ENCODE data around the gene EFL1. TPM values are rescaled to one million over a fixed set of nuclear protein-coding genes. Genes with fewer than 3 reads are reported as not detected.
"Not testable (repeated sequence)": the region's sequence is repeated elsewhere in the genome, so short reads cannot be mapped to it uniquely, and the experiment has no call there.

EFL1 gene
- total RNA-seq, 1 donor from 2014 or later, result 17.2 TPM

DNA sequence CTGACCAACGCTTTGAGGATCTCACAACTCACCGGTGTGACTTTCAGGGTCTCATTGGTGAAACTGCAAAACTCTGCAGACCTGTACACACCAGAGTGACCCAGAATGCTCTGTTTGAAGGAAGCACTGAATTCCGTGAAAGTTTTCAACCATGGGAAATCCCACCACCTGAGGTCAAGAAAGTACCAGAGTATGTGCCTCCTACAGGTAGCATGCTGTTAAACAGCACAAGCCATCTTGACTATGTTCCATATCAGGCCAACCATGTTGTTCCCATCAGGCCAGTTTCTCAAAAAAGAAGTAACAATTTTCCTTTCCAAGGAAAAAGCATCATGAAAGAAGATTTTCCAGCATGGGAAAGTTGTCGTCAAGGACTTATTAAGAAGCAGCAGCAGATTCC is 19.9 kb upstream of the EFL1 start:
- not testable (repeated sequence) for H3K4me1 Mint-ChIP-seq (ENCODE audit: low read depth, unreplicated experiment); H3K9me3 Mint-ChIP-seq (ENCODE audit: unreplicated experiment); H3K27me3 Mint-ChIP-seq (ENCODE audit: unreplicated experiment); H3K36me3 Mint-ChIP-seq (ENCODE audit: unreplicated experiment); DNase-seq; H3K27ac Mint-ChIP-seq (ENCODE audit: unreplicated experiment); H3K4me3 Mint-ChIP-seq (ENCODE audit: unreplicated experiment)

DNA sequence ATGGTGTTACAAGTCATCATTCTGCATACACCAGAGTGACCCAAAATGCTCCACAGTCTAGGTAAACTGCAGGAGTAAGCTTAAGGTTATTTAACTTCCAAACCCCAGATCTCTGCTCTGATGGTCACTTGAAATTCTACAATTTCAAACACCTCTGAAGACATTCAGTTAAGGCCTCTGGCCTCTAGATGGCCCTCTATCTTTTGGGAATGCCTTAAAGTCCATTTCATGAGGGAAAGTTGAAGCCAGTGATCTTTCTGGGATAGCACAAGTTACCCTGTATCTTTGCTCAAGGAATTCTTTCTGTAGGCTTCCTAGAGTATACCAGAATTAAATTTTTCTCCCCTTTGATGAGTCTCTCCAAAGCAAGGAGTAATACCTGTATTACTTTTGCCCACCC is 18.7 kb upstream of the EFL1 start:
- not testable (repeated sequence) for H3K27me3 Mint-ChIP-seq (ENCODE audit: unreplicated experiment); H3K36me3 Mint-ChIP-seq (ENCODE audit: unreplicated experiment); H3K27ac Mint-ChIP-seq (ENCODE audit: unreplicated experiment); H3K4me3 Mint-ChIP-seq (ENCODE audit: unreplicated experiment); H3K4me1 Mint-ChIP-seq (ENCODE audit: low read depth, unreplicated experiment); DNase-seq; H3K9me3 Mint-ChIP-seq (ENCODE audit: unreplicated experiment)
- TF ChIP-seq, protein P1, sequence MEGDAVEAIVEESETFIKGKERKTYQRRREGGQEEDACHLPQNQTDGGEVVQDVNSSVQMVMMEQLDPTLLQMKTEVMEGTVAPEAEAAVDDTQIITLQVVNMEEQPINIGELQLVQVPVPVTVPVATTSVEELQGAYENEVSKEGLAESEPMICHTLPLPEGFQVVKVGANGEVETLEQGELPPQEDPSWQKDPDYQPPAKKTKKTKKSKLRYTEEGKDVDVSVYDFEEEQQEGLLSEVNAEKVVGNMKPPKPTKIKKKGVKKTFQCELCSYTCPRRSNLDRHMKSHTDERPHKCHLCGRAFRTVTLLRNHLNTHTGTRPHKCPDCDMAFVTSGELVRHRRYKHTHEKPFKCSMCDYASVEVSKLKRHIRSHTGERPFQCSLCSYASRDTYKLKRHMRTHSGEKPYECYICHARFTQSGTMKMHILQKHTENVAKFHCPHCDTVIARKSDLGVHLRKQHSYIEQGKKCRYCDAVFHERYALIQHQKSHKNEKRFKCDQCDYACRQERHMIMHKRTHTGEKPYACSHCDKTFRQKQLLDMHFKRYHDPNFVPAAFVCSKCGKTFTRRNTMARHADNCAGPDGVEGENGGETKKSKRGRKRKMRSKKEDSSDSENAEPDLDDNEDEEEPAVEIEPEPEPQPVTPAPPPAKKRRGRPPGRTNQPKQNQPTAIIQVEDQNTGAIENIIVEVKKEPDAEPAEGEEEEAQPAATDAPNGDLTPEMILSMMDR (IDR thresholded peaks at IDR 0.05; ENCODE audit: partially characterized antibody, unreplicated experiment), result peak; percentile 26

DNA sequence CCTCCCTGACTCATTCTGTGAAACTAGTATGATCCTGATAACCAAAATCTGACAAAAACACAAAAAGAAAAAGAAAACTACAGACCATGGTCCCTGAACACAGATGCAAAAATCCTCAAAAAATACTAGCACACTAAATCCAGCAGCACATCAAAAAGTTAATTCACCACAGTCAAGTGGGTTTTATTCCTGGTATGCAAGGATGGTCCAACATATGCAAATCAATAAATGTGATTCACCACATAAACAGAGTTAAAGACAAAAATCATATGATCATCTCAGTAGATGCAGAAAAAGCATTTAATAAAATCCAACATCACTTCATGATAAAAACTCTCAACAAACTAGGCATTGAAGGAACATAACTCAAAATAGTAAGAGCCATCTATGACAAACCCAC is 12.9 kb upstream of the EFL1 start:
- H3K27me3 Mint-ChIP-seq (ENCODE audit: unreplicated experiment), result peaks cover 2% of the 10 kb centered on the region
- H3K36me3 Mint-ChIP-seq (ENCODE audit: unreplicated experiment), result peaks cover 18% of the 10 kb centered on the region
- no peak overlapping the region for H3K4me3 Mint-ChIP-seq (ENCODE audit: unreplicated experiment)
- DNase-seq, result no peak
- H3K27ac Mint-ChIP-seq (ENCODE audit: unreplicated experiment), result no peak overlapping the region
- peaks cover 2% of the 10 kb centered on the region for H3K9me3 Mint-ChIP-seq (ENCODE audit: unreplicated experiment)
- H3K4me1 Mint-ChIP-seq (ENCODE audit: low read depth, unreplicated experiment), result no peaks in the 10 kb centered on the region
- TF ChIP-seq, protein P1 (IDR thresholded peaks at IDR 0.05; ENCODE audit: partially characterized antibody, unreplicated experiment), result no peak

DNA sequence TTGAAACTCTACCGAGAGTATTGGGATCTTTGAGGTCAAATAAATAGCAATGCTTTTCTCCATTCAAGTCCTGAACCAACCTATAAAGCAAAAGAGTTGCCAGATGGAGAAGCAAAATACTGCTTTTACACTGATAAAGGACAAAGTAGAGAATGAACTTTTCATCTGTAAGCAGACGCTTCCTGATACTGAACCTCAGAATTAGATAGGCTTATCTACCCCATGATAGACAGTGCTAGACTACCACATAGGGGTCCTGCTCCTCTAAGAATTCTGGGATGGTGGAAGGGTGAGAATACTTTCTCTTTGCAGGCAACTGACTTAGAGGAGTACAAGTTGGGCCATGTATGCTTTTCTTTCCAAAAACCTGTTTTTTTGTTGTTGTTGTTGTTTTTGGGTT is 9.6 kb upstream of the EFL1 start:
- no peak overlapping the region for H3K27ac Mint-ChIP-seq (ENCODE audit: unreplicated experiment)
- H3K4me1 Mint-ChIP-seq (ENCODE audit: low read depth, unreplicated experiment), result no peaks in the 10 kb centered on the region
- peaks cover 18% of the 10 kb centered on the region for H3K36me3 Mint-ChIP-seq (ENCODE audit: unreplicated experiment)
- TF ChIP-seq, protein P1 (IDR thresholded peaks at IDR 0.05; ENCODE audit: partially characterized antibody, unreplicated experiment), result no peak
- H3K27me3 Mint-ChIP-seq (ENCODE audit: unreplicated experiment), result peaks cover 2% of the 10 kb centered on the region
- DNase-seq, result no peak
- no peak overlapping the region for H3K4me3 Mint-ChIP-seq (ENCODE audit: unreplicated experiment)
- peaks cover 2% of the 10 kb centered on the region for H3K9me3 Mint-ChIP-seq (ENCODE audit: unreplicated experiment)

DNA sequence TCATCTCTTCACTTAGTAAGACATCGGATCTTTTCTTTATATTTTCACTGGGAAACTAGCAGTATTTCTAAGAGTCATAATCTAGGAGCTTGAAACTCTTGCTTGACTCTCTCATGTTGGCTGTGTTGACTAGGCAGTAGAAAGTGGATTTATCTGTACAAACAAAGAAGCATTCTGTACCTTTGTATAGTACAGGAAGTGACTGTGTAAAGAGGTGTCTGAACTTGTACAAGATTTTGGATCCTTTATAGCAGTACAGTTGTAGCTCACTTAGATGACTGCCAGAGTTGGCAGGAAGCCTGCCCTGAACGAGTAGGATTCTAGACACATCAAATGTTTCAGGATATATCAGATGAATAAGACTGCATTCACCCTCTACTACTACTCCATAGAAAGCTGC is 5.9 kb upstream of the EFL1 start:
- H3K9me3 Mint-ChIP-seq (ENCODE audit: unreplicated experiment); H3K36me3 Mint-ChIP-seq (ENCODE audit: unreplicated experiment); H3K27me3 Mint-ChIP-seq (ENCODE audit: unreplicated experiment); DNase-seq; H3K4me3 Mint-ChIP-seq (ENCODE audit: unreplicated experiment); H3K4me1 Mint-ChIP-seq (ENCODE audit: low read depth, unreplicated experiment); H3K27ac Mint-ChIP-seq (ENCODE audit: unreplicated experiment): not testable (repeated sequence)

DNA sequence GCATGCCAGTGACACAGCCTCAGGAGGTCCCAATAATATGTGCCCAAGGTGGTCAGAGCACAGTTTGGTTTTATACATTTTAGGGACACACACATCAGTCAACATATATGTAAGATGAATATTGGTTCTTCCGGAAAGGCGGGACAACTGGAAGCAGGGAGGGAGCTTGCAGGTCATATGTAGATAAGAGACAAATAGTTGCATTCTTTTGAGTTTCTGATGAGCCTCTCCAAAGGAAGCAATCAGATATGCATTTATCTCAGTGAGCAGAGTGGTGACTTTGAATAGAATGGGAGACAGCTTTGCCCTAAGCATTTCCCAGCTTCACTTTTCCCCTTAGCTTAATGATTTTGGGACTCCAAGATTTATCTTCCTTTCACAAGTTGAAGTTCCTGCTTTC is 4.6 kb upstream of the EFL1 start:
- H3K4me3 Mint-ChIP-seq (ENCODE audit: unreplicated experiment); H3K27ac Mint-ChIP-seq (ENCODE audit: unreplicated experiment); H3K36me3 Mint-ChIP-seq (ENCODE audit: unreplicated experiment): not testable (repeated sequence)

DNA sequence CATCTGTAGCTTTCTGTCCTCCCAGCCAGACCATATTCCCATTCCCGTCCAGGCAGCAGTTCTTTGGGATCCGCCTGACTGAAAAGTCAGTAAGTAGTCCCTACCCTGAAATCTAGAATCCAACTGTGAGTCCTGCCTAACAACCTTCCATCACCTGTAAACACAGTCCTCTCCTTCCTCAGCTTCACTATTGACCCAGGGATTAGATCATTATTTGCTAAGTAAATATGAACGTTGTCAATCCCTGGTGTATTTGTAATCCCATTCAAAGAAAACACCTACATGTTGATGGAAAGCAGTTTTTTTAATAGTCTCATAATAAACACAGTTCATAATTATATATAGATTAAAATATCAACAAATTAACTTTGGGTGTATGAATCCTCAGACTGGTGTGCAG is 816 bp upstream of the EFL1 start:
- H3K27ac Mint-ChIP-seq (ENCODE audit: unreplicated experiment), result peak overlapping the region; percentile 71
- TF ChIP-seq, protein P1 (IDR thresholded peaks at IDR 0.05; ENCODE audit: partially characterized antibody, unreplicated experiment), result no peak
- peak overlapping the region; percentile 96 for H3K4me3 Mint-ChIP-seq (ENCODE audit: unreplicated experiment)
- H3K27me3 Mint-ChIP-seq (ENCODE audit: unreplicated experiment), result peaks cover 1% of the 10 kb centered on the region
- H3K4me1 Mint-ChIP-seq (ENCODE audit: low read depth, unreplicated experiment), result peaks cover 4% of the 10 kb centered on the region
- DNase-seq, result no peak
- H3K36me3 Mint-ChIP-seq (ENCODE audit: unreplicated experiment), result no peaks in the 10 kb centered on the region
- no peaks in the 10 kb centered on the region for H3K9me3 Mint-ChIP-seq (ENCODE audit: unreplicated experiment)

More for the DNA sequence above, 4.6 kb upstream of the EFL1 start:
- DNase-seq; H3K27me3 Mint-ChIP-seq (ENCODE audit: unreplicated experiment); H3K4me1 Mint-ChIP-seq (ENCODE audit: low read depth, unreplicated experiment); H3K9me3 Mint-ChIP-seq (ENCODE audit: unreplicated experiment): not testable (repeated sequence)

DNA sequence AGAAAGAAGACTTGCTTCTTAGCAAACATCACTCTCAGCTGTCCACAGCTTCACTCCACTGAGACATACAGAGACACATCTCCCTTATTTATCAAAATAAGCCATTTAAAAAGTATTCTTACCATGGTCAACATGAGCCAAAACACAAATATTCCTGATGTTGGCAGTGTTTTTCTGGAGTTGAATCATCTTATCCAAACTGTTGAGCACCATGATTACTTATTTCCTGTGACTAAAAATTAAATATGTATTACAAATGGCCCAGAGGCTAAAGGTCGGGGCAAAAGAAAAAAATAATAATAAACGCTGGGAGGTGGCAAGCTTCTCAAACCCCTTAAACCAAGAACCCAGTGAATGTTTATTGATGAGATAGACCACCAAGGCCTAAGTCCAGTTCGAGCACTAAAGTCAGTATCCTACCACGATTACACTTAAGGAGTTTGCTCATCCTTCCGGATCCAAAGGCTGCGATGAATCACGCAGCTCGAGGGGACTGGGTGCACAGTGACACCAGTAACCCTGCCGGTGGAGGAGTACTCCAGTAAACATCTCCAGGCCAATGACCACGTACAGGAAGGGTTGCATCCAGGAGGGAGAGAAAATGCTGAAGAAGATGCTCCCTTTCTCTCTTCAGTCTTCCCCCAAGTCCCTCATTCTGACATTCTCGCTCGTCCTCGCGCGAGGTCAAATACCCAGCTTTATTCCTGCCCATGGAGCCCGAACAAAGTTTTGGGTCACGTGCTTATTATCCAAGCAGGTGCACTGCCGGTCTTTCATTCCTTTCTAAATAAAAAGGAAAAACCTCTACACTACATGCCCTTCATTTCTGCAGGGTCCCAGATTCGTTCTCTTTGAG is 740 bp downstream of the EFL1 start:
- H3K27me3 Mint-ChIP-seq (ENCODE audit: unreplicated experiment); H3K4me1 Mint-ChIP-seq (ENCODE audit: low read depth, unreplicated experiment); H3K36me3 Mint-ChIP-seq (ENCODE audit: unreplicated experiment); H3K9me3 Mint-ChIP-seq (ENCODE audit: unreplicated experiment); DNase-seq: not testable (repeated sequence)
- Mint-ChIP-seq H3K27ac (ENCODE audit: unreplicated experiment) (peak overlapping the region; percentile 84), H3K4me3 (ENCODE audit: unreplicated experiment) (peak overlapping the region; percentile 96)

All from glutamatergic neuron (in vitro differentiated cells).